Glutamatergic neuron (in vitro differentiated cells): ENCODE results near the gene CTPS2. TPM values are rescaled to one million over a fixed set of nuclear protein-coding genes. Genes with fewer than 3 reads are reported as not detected.
"Not testable (repeated sequence)": the region's sequence is repeated elsewhere in the genome, so short reads cannot be mapped to it uniquely, and the experiment has no call there.

Source experiments
- DNase-seq: peaks from one replicate; pipeline ENCODE4 v3.0.0; 2022
- H3K27ac Mint-ChIP-seq: one replicate; pipeline ENCODE4 v1.8.0; 2020; ENCODE audit warnings: mild to moderate bottlenecking, mixed read lengths, inconsistent platforms; ENCODE audit not compliant: unreplicated experiment
- H3K27me3 Mint-ChIP-seq: one replicate; pipeline ENCODE4 v1.8.0; 2020; ENCODE audit warnings: mild to moderate bottlenecking, moderate library complexity, mixed read lengths, inconsistent platforms; ENCODE audit not compliant: unreplicated experiment
- H3K36me3 Mint-ChIP-seq: one replicate; pipeline ENCODE4 v1.8.0; 2020; ENCODE audit warnings: mild to moderate bottlenecking, mixed read lengths, inconsistent platforms; ENCODE audit not compliant: unreplicated experiment
- H3K4me1 Mint-ChIP-seq: one replicate; pipeline ENCODE4 v1.8.0; 2020; ENCODE audit warnings: mild to moderate bottlenecking, low read depth, mixed read lengths, inconsistent platforms; ENCODE audit not compliant: unreplicated experiment
- H3K4me3 Mint-ChIP-seq: one replicate; pipeline ENCODE4 v1.8.0; 2020; ENCODE audit warnings: mild to moderate bottlenecking, mixed read lengths, inconsistent platforms; ENCODE audit not compliant: unreplicated experiment
- H3K9me3 Mint-ChIP-seq: one replicate; pipeline ENCODE4 v1.8.0; 2020; ENCODE audit warnings: mild to moderate bottlenecking, moderate library complexity, mixed read lengths, inconsistent platforms; ENCODE audit not compliant: unreplicated experiment
- CTCF ChIP-seq: fragments of 200-600 bp; sonication (generic); IDR thresholded peaks from one replicate; pipeline ENCODE4 v1.5.0; 2021; ENCODE audit not compliant: partially characterized antibody, unreplicated experiment
- long read RNA-seq: library from polyadenylated mRNA; unstranded; transcript quantifications from one replicate; pipeline ENCODE4 v2.0.0, GENCODE V29; 2020; ENCODE audit not compliant: unreplicated experiment
- total RNA-seq: library from RNA; stranded (reverse); fragmentation: NEBNext Ultra II Directional; extraction: Animal tissue kit (Norgen Biotek cat#: 25700); gene quantifications from one replicate; pipeline ENCODE4 v1.2.1, GENCODE V29; 2021; ENCODE audit not compliant: unreplicated experiment

Gene CTPS2
- 29.0 TPM for total RNA-seq
- long read RNA-seq, partial matches to known transcripts: 1 of 8 reads
- long read RNA-seq, other reads (novel, unspliced or antisense): 4 of 8 reads

DNA sequence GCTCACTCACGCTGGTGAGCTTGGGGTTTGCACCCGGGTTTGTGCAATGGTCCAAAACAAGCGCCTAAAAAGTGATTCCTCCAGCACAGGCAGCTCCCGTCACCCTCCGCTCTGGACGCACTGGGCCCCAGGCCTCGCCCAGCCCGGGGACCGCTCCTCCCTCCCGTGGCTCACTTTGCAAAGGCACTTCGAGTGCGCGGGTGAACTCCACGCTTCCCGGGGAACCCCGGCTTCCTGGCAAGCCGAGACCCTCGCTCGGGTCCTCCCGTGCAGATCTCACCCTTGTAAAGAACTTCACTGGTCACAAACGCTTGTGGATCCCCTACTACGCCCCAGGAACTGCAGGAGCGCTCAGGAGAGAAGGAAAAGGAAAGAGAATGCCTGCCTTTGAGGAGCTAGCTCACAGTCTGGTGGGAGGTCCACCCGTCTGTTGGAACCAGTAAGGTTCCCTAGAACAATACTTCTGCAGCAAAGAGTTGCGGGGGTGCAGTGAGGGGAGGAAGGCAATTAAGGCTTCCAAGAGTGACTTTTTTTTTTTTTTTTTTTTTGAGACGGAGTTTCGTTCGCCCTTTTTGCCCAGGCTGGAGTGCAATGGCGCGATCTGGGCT, at the start of gene CTPS2:
TSS of gene CTPS2 (minus strand) at position 122 of the 608 bp plus-strand sequence. CDS start 9,767 bp downstream, outside the sequence.
- Mint-ChIP-seq H3K4me3 (peak within 1 kb of the TSS; percentile 91), H3K9me3 (no peaks in the 10 kb centered on the region), H3K4me1 (no peaks in the 10 kb centered on the region), H3K27ac (peak within 1 kb of the TSS; percentile 93), H3K27me3 (peaks cover 3% of the 10 kb centered on the region), H3K36me3 (no peaks in the 10 kb centered on the region)
- peak; percentile 58 for DNase-seq
- TF ChIP-seq CTCF: no peak

- H3K36me3 Mint-ChIP-seq, H3K4me3 Mint-ChIP-seq, H3K9me3 Mint-ChIP-seq, DNase-seq, H3K4me1 Mint-ChIP-seq, H3K27ac Mint-ChIP-seq, H3K27me3 Mint-ChIP-seq: not testable (repeated sequence)
Observed at GRCh38 chrX:16761500-16761899, 49.0 kb upstream of the CTPS2 start.

DNA sequence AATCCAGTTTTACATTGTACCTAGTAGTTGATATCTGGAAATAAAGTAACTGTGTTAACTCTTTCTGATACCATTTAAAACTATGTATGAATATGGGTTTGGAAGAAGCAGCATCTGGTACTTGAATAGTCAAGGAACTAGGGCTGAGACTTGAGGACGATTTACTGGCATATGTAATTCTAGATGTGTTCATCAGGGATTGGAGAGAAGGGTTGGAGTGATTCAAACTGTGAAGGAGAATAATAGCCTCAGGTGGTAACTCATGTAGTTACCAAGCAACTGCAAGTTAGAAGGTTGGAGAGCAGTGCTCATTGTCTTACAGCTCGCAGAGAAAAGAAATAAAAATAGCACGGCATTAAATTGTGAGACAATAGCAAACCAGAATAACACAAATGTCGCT, 44.3 kb upstream of the CTPS2 start:
- Mint-ChIP-seq H3K36me3 (no peaks in the 10 kb centered on the region), H3K4me3 (no peak overlapping the region), H3K4me1 (no peaks in the 10 kb centered on the region), H3K9me3 (no peaks in the 10 kb centered on the region), H3K27me3 (peaks cover 2% of the 10 kb centered on the region), H3K27ac (no peak overlapping the region)
- TF ChIP-seq CTCF: no peak
- DNase-seq: no peak

- H3K9me3 Mint-ChIP-seq: no peaks in the 10 kb centered on the region
- DNase-seq: no peak
- no peak overlapping the region for H3K27ac Mint-ChIP-seq
- no peak for TF ChIP-seq CTCF
- peaks cover 2% of the 10 kb centered on the region for H3K27me3 Mint-ChIP-seq
- H3K36me3 Mint-ChIP-seq: no peaks in the 10 kb centered on the region
- no peak overlapping the region for H3K4me3 Mint-ChIP-seq
- H3K4me1 Mint-ChIP-seq: no peaks in the 10 kb centered on the region
Observed at GRCh38 chrX:16754019-16754418, 41.5 kb upstream of the CTPS2 start.

- no peak overlapping the region for H3K27ac Mint-ChIP-seq
- DNase-seq: no peak
- no peak overlapping the region for H3K4me3 Mint-ChIP-seq
- H3K36me3 Mint-ChIP-seq: no peaks in the 10 kb centered on the region
- no peak for TF ChIP-seq CTCF
- no peaks in the 10 kb centered on the region for H3K9me3 Mint-ChIP-seq
- peaks cover 2% of the 10 kb centered on the region for H3K27me3 Mint-ChIP-seq
- H3K4me1 Mint-ChIP-seq: peaks cover 2% of the 10 kb centered on the region
Observed at GRCh38 chrX:16750136-16750535, 37.7 kb upstream of the CTPS2 start.
